Measurements from ENCODE around the gene IMPG2. TPM values are rescaled to one million over a fixed set of nuclear protein-coding genes. Genes with fewer than 3 reads are reported as not detected.

Gene IMPG2
- polyA plus RNA-seq, 1 experiment = 0.19 TPM

DNA sequence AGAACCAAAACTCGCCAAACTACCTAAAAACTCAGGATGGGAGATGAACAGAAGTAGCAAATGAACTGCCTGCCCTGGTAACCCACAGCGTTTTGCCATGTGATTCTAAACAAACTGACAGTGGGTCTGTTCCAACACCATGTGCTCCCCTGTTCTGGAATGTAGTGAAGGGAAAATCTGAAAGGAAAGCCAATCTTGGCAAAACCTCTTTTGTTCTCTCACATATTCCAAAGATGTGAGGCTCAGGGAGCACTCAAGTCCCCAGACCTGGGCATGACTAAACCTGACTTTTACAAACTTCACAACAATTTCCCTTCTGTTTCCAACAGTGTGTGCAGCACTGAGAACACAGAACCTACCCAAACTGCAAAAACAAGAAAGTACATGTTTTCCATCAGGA lies 116.1 kb downstream of the IMPG2 start:
- Histone ChIP-seq H3K27ac (ENCODE audit: low read depth, low read length) (no peak overlapping the region), H3K27me3 (ENCODE audit: control insufficient read depth, insufficient read depth, low read length) (no peaks in the 10 kb centered on the region), H3K9me3 (ENCODE audit: control insufficient read depth, insufficient read depth, low read length) (no peaks in the 10 kb centered on the region), H3K4me3 (ENCODE audit: low read depth, low read length) (no peak overlapping the region)
- ChIA-PET POLR2A (no interaction called here), CTCF (interaction anchor here (0.5 to 1.0 kb wide), 2 partner anchors 171 to 311 kb away, joined by 3 read pairs; no protein-coding TSS in a partner anchor)
- DNase-seq (ENCODE audit: low read depth, low spot score) = no peak
- TF ChIP-seq, protein P1, sequence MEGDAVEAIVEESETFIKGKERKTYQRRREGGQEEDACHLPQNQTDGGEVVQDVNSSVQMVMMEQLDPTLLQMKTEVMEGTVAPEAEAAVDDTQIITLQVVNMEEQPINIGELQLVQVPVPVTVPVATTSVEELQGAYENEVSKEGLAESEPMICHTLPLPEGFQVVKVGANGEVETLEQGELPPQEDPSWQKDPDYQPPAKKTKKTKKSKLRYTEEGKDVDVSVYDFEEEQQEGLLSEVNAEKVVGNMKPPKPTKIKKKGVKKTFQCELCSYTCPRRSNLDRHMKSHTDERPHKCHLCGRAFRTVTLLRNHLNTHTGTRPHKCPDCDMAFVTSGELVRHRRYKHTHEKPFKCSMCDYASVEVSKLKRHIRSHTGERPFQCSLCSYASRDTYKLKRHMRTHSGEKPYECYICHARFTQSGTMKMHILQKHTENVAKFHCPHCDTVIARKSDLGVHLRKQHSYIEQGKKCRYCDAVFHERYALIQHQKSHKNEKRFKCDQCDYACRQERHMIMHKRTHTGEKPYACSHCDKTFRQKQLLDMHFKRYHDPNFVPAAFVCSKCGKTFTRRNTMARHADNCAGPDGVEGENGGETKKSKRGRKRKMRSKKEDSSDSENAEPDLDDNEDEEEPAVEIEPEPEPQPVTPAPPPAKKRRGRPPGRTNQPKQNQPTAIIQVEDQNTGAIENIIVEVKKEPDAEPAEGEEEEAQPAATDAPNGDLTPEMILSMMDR (IDR thresholded peaks at IDR 0.05; ENCODE audit: low read depth, low read length) = no peak

DNA sequence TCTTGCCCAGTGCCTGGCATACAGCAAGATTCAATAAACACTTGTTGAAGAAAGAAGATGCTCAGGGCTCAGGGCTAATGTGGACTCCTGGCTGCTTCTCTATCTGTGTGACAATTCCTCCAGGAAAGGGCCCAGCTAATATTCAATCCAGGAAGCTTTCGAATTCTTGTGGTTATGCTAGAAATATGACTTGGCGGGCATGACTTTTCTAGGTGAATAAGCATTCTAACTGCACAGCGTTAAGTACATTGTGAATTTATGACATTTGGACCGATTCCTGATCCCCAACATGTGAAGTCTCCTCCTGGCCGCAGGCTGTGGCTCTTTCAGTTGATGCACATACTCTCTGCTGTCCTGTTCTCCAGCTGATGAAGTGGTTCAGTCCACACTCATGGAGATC lies 117.0 kb downstream of the IMPG2 start:
- ChIA-PET CTCF (interaction anchor here (0.9 to 1.1 kb wide), 3 partner anchors 310 to 407 kb away, joined by 3 read pairs; no protein-coding TSS in a partner anchor), POLR2A (no interaction called here)
- DNase-seq (ENCODE audit: low read depth, low spot score) = no peak
- no peaks in the 10 kb centered on the region for H3K27me3 ChIP-seq (ENCODE audit: control insufficient read depth, insufficient read depth, low read length)
- TF ChIP-seq, protein P1 (IDR thresholded peaks at IDR 0.05; ENCODE audit: low read depth, low read length) = no peak
- H3K4me3 ChIP-seq (ENCODE audit: low read depth, low read length) = no peak overlapping the region
- no peak overlapping the region for H3K27ac ChIP-seq (ENCODE audit: low read depth, low read length)
- H3K9me3 ChIP-seq (ENCODE audit: control insufficient read depth, insufficient read depth, low read length) = no peaks in the 10 kb centered on the region

DNA sequence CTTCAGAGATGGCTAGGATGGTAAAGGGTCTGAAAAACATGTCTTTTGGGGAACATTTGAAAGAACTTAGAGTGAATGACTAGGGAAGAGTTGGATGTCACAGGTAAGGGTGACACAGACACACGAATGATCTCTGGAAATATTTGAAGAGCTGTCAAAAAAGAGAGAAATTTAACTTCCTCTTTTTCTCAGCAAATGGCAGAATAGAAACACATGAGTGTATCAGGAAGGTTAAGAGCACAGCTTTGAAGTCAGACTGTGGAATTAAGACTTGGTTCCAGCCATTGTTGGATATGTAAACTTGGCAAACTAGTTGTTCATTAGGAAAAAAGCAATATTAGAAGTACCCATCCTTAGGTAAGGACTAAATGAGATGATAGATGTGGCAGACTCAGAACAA lies 117.7 kb downstream of the IMPG2 start:
- DNase-seq (ENCODE audit: low read depth, low spot score) = no peak
- POLR2A ChIA-PET = no interaction called here
- no peaks in the 10 kb centered on the region for H3K27me3 ChIP-seq (ENCODE audit: control insufficient read depth, insufficient read depth, low read length)
- H3K27ac ChIP-seq (ENCODE audit: low read depth, low read length) = no peak overlapping the region
- CTCF ChIA-PET = interaction anchor here (0.9 to 1.1 kb wide), 2 partner anchors 309 to 406 kb away, joined by 3 read pairs; no protein-coding TSS in a partner anchor
- TF ChIP-seq, protein P1 (IDR thresholded peaks at IDR 0.05; ENCODE audit: low read depth, low read length) = no peak
- no peaks in the 10 kb centered on the region for H3K9me3 ChIP-seq (ENCODE audit: control insufficient read depth, insufficient read depth, low read length)
- H3K4me3 ChIP-seq (ENCODE audit: low read depth, low read length) = no peak overlapping the region

DNA sequence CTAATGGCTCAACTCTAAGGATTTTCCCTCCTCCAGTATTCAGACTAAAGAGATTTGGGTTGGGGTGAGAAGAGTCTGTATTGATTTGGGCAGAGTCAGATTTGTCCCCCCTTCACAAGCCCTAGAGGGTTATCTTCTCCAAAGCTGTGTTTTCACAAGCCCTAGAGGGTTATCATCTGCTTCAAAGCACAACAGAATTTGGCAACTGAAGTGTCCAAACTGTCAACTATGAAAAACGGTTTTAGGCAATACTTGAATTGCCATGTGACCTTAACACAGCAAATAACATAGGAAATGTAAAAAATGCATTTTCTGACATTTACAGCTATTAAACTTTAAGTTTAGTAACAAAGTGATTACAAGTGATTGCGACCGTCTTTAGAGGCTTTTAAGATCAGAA lies 119.9 kb downstream of the IMPG2 start:
- no peaks in the 10 kb centered on the region for H3K9me3 ChIP-seq (ENCODE audit: control insufficient read depth, insufficient read depth, low read length)
- H3K27ac ChIP-seq (ENCODE audit: low read depth, low read length) = no peak overlapping the region
- no peak for DNase-seq (ENCODE audit: low read depth, low spot score)
- no peaks in the 10 kb centered on the region for H3K27me3 ChIP-seq (ENCODE audit: control insufficient read depth, insufficient read depth, low read length)
- POLR2A ChIA-PET = no interaction called here
- CTCF ChIA-PET = interaction anchor here (0.5 to 2.6 kb wide), 5 partner anchors 10 to 737 kb away, joined by 3 to 12 read pairs (median 4); no protein-coding TSS in a partner anchor
- no peak overlapping the region for H3K4me3 ChIP-seq (ENCODE audit: low read depth, low read length)
- TF ChIP-seq, protein P1 (IDR thresholded peaks at IDR 0.05; ENCODE audit: low read depth, low read length) = no peak

DNA sequence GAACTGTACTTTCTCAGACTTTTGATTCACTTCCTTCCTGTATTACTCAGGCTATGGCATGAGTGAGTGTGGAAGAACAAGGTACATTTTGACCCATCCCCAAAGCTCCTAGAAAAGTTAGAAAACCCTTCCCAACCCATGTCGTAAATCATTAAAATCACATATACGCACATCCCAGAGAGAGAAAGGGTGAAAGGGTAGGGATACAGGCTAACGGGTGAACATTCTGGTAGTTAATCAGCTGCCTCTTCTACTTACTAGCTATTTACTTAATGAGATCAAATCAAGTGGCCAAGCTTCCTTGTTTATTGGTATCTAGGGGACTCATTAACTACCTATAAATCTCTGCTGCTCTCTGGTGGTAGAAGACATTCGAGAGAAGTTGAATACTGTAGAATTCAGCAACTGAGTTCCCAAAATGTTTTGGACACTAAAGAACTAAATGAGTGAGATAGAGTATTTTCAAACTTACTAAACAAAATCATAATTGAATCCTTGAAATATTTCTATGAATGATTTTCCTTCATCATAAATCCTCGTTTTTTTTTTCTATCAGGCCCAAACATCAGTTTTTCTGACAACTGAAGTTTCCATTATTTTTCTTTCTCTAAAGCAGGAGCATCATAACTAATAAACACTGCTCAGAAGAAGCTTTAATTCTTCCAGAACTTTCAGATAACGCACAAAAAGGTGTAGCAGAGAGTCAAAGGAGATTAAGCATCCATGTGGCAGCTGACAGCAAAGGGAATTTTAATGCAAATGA lies 124.2 kb downstream of the IMPG2 start:
- POLR2A ChIA-PET = no interaction called here
- H3K27ac ChIP-seq (ENCODE audit: low read depth, low read length) = no peak overlapping the region
- no peak overlapping the region for H3K4me3 ChIP-seq (ENCODE audit: low read depth, low read length)
- H3K27me3 ChIP-seq (ENCODE audit: control insufficient read depth, insufficient read depth, low read length) = no peaks in the 10 kb centered on the region
- H3K9me3 ChIP-seq (ENCODE audit: control insufficient read depth, insufficient read depth, low read length) = no peaks in the 10 kb centered on the region
- CTCF ChIA-PET = interaction anchor here (0.6 to 3.1 kb wide), 60 partner anchors 10 to 1364 kb away, joined by 3 to 153 read pairs (median 3); partner anchors contain the start of gene ABI3BP
- no peak for DNase-seq (ENCODE audit: low read depth, low spot score)
- TF ChIP-seq, protein P1 (IDR thresholded peaks at IDR 0.05; ENCODE audit: low read depth, low read length) = peak; percentile 76
